HK-2 (cell line): Measurements from ENCODE around the gene ZNF579.
A peak's percentile ranks its signal among the peaks of the same experiment; 100 is the strongest.

Experiments
- DNase-seq: peaks from one replicate; pipeline ENCODE4 v3.0.0-alpha.2; 2018; ENCODE audit not compliant: unreplicated experiment

ZNF579 gene

DNA sequence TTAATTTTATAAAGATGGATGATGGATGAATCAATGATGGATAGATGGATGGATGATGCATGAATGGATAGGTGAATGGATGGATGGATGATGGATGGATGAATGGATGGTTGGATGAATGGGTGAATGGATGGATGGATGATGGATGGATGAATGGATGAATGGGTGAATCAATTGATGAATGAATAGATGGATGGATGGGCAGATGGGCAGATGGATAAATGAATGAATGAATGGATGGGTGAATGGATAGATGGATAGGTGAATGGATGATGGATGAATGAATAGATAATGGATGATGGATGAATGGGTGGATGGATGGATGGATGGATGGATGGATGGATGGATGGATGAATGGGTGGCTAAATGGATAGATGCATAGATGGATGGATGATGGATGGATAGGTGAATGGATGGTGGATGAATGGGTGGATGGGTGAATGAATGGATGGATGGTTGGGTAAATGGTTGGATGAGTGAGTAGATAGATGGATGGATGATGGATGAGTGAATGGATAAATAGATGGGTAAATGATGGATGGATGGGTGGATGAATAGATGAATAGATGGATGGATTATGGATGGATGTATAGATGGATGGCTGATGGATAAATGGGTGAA, 12.8 kb downstream of the ZNF579 start:
- DNase-seq: no peak

- no peak for DNase-seq
These were observed 13.8 kb downstream of the ZNF579 start for GRCh38 chr19:55566823-55567222.

DNA sequence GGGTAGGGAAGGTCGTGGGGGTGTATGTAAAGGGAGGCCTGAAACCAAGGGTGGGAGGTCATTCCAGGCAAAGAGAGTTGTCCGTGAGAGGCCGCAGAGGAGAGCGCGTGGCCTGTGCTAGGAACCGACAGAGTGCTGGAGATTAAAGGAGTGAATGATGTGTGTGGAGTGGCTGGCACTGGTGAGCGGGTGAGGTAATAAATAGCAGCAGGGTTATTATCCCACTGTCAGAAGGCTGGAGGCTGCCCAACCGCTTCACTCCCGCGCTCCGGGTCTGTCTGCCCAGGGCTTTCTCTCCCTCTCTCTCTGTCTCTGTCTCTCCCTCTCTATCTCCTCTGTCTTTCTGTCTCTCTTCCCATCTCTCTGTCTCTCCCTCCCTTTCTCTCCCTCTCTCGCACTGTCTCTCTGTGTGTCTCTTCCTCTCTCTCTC, 17.4 kb downstream of the ZNF579 start:
- DNase-seq: no peak

GRCh38 chr19:55559684-55560083, 21.0 kb downstream of the ZNF579 start:
- no peak for DNase-seq

- no peak for DNase-seq
These were observed 25.9 kb downstream of the ZNF579 start for GRCh38 chr19:55554741-55555152.

- DNase-seq: no peak
These were observed 26.3 kb downstream of the ZNF579 start for GRCh38 chr19:55554302-55554701.

- DNase-seq: no peak
These were observed 27.1 kb downstream of the ZNF579 start for GRCh38 chr19:55553217-55554182.

GRCh38 chr19:55552620-55553019, 28.0 kb downstream of the ZNF579 start:
- peak; percentile 54 for DNase-seq

DNA sequence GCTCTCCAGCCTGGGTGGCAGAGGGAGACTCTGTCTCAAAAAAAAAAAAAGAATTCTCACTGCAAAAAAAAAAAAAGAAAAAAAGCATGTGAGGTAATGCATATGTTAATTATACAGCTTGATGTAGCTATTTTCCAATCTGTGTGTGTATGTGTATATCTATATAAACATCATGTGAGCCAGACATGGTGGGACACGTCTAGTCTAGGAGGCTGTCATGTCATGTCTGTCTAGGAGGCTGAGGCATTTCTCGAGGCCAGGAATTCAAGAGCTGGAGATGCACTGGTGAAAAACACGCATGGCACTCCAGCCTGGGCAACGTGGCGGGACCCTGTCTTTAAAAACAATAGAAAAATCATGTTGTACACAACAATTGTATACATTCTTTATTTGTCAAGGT, 28.4 kb downstream of the ZNF579 start:
- no peak for DNase-seq

DNA sequence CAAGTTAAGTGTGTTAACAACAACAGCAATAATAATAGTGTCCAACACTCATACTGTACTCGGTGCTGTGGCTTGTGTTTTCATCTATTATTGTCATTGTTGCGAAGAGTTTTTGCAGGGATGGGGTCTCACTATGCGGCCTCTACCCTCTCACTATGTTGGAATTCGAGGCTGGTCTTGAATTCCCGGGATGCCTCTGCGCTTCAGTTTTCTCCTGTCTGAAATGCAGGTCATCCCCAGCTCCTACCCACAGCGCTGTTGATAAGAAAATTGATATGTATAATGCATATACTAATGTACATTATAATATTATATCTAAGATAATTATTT, 30.4 kb downstream of the ZNF579 start:
- no peak for DNase-seq

DNA sequence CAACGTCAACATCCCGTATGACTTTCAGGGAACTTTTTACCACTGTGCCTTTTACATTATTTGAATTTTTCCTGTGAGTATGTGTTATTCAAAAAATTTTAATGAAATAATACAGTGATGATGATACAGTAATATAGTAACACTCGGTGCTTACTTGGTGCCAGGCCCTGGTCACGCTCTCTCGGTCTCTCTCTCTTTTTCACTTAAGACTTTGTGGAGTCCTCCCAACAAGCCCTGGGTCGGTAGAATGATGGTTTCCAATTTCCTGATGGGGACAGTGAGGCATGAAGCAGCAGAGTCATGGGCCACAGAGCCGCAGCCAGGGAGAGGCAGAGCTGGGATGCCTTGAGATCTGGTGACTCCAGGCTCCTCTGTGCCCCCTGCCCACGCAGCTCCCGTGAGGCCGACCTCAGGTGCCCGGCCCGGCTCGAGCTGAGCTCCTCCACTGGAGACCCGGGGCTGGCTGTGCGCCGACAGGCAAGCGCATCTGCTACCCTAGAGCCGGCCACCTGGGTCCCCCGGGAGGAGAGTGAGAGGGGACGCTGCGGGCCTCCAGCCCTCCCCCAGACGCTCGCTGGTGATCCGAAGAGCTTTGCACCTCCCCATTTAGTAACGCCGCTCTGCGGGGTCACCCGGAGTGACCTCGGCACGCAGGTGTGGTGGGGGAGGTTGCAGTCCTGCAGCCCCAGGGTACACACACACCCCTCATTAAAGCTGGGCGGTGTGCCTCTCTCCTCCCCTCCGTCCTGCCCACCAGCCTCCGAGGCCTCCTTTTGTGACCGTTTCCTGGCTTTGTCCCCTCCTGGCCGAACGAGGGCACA, 30.9 kb downstream of the ZNF579 start:
- DNase-seq: peak; percentile 75

- DNase-seq: peak; percentile 68
These were observed 33.6 kb downstream of the ZNF579 start for GRCh38 chr19:55546822-55547614.

- DNase-seq: no peak
These were observed 34.6 kb downstream of the ZNF579 start for GRCh38 chr19:55546011-55546410.

- no peak for DNase-seq
These were observed 35.2 kb downstream of the ZNF579 start, which contains the start of gene SBK3 for GRCh38 chr19:55545443-55545842. TSS of gene SBK3 (minus strand) at chr19:55545543. CDS start at chr19:55545543, 0 bp downstream.

- no peak for DNase-seq
These were observed 35.7 kb downstream of the ZNF579 start for GRCh38 chr19:55544776-55545439.

GRCh38 chr19:55544014-55544413, 36.6 kb downstream of the ZNF579 start:
- DNase-seq: no peak

DNA sequence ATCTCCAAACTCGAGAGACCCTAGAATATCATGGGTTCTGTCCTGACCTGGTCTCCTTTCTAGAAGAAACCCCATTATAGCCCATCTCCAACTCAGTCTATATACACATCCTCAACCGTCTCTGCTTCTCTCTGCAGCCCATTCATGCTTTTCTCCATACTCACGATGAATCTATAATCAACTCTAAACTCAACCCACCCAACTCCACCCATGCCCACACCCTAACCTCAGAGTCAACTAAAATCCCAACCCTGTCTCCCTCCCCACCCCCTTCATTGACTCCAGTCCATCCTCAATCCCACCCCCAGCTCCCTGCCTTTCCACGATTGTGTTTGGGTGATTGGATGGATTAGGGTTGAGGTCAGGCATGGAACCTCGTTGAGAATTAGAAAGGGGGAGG, 37.1 kb downstream of the ZNF579 start:
- DNase-seq: no peak

- no peak for DNase-seq
These were observed 38.3 kb downstream of the ZNF579 start for GRCh38 chr19:55542292-55542855.

- no peak for DNase-seq
These were observed 39.6 kb downstream of the ZNF579 start for GRCh38 chr19:55541091-55541490.

DNA sequence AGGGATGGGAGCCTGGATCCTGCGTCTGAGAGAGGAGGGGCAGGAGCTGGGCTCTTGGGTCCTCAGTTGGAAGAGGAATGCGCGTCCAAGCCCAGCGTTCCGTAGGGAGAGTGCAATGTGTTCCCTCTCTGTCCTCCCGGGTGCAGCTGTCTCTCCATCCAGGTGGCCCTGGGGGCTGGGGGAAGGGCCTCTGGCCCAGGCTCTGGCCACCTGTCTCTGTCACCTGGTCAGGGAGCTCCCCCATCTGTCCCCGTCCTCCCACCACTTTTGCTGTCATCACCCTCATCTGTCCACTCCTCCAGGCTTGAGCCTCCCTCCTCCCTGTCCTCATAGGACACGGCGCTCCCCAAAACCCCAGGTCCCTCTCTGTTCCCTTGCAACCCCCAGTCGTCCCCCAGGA, 40.0 kb downstream of the ZNF579 start:
- DNase-seq: no peak
